Renal cortex interstitium (tissue), 15 donors: ENCODE measurements around the gene PRR33. TPM values are rescaled to one million over a fixed set of nuclear protein-coding genes. Genes with fewer than 3 reads are reported as not detected.
"Not testable (repeated sequence)": the region's sequence is repeated elsewhere in the genome, so short reads cannot be mapped to it uniquely, and the experiment has no call there.

Experiments used
- DNase-seq, 11 donors: peaks; one replicate each; pipeline ENCODE4 v3.0.0-alpha.2; 2013; ENCODE audit warnings: low read depth in 9 of 11, low spot score in 4 of 11; ENCODE audit errors: extremely low read depth in 1 of 11
- long read RNA-seq, 16 experiments: transcript quantifications; one replicate each; lab custom pipeline, GENCODE V29; 2026
- polyA plus RNA-seq, 3 donors: library from polyadenylated mRNA; unstranded; fragments of 120-200 nt; gene quantifications; one replicate each; pipeline ENCODE4 v1.2.1, GENCODE V29; 2013; ENCODE audit not compliant: insufficient read length in 3 of 3

PRR33 gene
- under 1 TPM in 2 of 3 donors, not detected in 1; 0.29 to 0.32 TPM for polyA plus RNA-seq
- long read RNA-seq, donor 1, partial matches to known transcripts, result 0 of 1 reads
- long read RNA-seq, donor 1, other reads (novel, unspliced or antisense), result 0 of 1 reads
- long read RNA-seq, donor 2, partial matches to known transcripts, result 0 of 4 reads
- long read RNA-seq, donor 2, other reads (novel, unspliced or antisense), result 0 of 4 reads
- long read RNA-seq, donor 3, partial matches to known transcripts, result 0 of 1 reads
- long read RNA-seq, donor 3, other reads (novel, unspliced or antisense), result 0 of 1 reads
- long read RNA-seq, donor 4, result 0 reads
- long read RNA-seq, donor 5, result 0 reads
- long read RNA-seq, donor 6, partial matches to known transcripts, result 0 of 3 reads
- long read RNA-seq, donor 6, other reads (novel, unspliced or antisense), result 0 of 3 reads
- long read RNA-seq, donor 7, result 0 reads
- long read RNA-seq, donor 8, partial matches to known transcripts, result 0 of 1 reads
- long read RNA-seq, donor 8, other reads (novel, unspliced or antisense), result 0 of 1 reads
- long read RNA-seq, donor 9, partial matches to known transcripts, result 0 of 1 reads
- long read RNA-seq, donor 9, other reads (novel, unspliced or antisense), result 0 of 1 reads
- long read RNA-seq, donor 10, result 0 reads
- long read RNA-seq, donor 11, partial matches to known transcripts, result 0 of 2 reads
- long read RNA-seq, donor 11, other reads (novel, unspliced or antisense), result 0 of 2 reads
- long read RNA-seq, donor 12, partial matches to known transcripts, result 0 of 1 reads
- long read RNA-seq, donor 12, other reads (novel, unspliced or antisense), result 0 of 1 reads
- long read RNA-seq, donor 13, result 0 reads
- long read RNA-seq, donor 14, partial matches to known transcripts, result 0 of 1 reads
- long read RNA-seq, donor 14, other reads (novel, unspliced or antisense), result 0 of 1 reads
- long read RNA-seq, donor 15, result 0 reads
- long read RNA-seq, donor 16, partial matches to known transcripts, result 0 of 3 reads
- long read RNA-seq, donor 16, other reads (novel, unspliced or antisense), result 0 of 3 reads

GRCh38 chr11:1891831-1892115 lies at the start of gene PRR33:
Gene PRR33, minus strand, starts transcription at chr11:1891895. Its CDS starts 1,311 bp downstream, at chr11:1890584.
- no peak for DNase-seq

DNA sequence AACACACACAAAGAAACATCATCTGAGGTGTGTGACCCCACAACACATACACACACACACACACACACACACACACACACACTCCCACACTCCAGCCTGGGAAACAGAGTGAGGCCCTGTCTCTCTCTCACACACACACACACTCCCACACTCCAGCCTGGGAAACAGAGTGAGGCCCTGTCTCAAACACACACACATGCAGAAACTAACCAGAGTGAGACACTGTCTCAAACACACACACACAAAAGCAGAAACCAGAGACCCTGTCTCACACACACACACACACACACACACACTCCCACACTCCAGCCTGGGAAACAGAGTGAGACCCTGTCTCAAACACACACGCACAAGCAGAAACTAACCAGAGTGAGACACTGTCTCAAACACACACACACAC lies 48.1 kb upstream of the PRR33 start:
- not testable (repeated sequence) for DNase-seq

DNA sequence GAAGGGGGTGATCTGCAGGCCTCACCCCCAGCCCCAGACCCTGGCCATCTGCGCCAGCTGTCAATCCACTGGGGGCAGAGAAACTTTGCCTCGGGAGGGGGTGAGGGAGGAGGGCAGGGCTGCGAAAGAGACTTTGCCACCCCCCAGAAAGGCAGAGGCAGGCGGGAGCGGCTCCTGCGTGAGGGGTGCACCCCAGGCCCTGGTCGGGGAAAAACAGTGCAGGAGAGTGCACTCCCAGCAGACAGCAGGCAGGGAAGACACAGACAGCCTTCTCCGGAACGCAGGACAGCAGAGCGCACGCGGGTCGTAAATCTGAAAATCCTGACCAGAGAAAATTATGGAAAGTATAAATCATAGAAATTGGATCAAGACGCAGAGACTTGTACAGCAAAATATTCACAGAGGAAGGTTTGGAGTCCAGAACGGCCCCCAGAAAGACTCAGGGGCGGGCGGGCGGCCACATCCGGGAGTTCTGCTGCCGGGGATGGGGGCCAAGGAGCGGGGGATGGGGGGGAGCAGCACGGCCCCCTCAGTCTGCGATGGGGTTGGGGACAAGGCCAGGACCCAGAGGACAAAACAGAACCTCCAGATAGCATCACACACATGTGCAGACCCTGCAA lies 47.4 kb upstream of the PRR33 start:
- DNase-seq, result no peak

DNA sequence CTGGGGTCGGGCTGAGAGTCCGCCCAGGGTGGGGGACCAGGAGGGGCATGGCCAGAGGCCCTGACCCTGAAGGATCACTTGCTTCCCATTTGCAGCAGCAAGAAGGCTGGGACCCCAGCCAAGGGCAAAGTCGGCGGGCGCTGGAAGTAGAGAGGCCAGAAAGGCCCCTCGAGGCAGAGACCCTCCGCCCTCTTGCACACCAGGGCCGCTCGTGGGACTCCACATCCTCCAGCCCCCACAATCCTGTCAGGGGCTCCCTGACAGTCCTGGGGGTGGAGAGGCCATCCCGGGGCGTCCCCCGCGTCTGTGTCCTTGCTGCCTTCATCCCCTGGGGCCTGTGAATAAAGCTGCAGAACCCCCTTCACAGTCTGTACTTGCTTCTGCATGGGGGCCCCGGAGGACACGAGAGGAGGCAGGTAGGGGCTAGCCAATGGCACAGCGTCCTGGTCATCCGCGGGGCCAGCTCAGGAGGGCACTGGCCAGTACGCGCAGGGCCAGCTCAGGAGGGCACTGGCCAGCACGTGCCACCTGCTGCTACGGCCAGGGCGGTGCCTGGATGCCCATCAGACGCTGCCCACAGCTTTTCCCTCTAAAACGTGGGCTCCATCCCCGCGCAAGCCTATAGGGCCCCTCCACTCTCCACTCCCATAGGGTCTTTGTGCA lies 46.8 kb upstream of the PRR33 start:
- no peak for DNase-seq

- no peak for DNase-seq
These were observed 46.1 kb upstream of the PRR33 start for GRCh38 chr11:1937616-1938342.

DNA sequence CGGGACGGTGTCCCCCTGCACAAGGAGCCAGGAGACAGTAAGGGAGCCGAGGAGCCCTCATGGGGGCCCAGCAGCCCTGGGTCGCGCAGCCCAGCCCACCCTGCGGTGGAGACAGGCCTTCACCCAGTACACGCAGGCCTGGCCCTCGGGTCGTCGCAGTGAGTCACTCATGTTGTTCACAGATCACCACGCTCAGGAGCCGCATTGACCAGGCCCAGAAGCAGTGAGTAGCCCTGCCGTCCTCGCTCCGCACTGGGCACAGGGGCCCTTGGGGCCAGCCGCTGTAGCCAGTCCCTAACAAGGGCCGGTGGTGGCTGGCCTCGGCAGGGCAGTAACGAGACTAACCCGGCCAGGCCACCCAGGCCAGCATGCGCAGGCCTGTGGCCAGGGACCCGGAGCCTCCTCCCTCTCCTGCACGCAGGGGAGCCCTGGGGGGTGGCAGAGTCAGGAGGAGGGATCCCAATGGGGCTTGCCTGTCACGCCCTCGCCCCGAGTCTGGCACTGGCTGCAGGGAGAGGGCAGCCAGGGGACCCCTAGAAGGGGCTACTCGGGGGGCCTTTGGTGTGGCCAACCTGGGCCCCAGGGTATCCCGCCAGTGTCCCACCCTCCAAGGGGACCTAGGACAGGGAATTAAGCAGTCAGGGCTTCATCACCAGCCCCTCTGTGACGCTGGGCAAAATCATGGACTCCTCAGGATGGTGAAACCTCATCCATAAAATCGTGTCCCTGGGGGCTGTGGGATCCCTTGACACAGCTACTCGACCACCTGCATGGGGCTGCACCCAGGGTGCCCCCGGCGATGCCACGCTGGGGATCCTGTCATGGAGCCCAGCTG lies 45.3 kb upstream of the PRR33 start:
- no peak for DNase-seq

DNA sequence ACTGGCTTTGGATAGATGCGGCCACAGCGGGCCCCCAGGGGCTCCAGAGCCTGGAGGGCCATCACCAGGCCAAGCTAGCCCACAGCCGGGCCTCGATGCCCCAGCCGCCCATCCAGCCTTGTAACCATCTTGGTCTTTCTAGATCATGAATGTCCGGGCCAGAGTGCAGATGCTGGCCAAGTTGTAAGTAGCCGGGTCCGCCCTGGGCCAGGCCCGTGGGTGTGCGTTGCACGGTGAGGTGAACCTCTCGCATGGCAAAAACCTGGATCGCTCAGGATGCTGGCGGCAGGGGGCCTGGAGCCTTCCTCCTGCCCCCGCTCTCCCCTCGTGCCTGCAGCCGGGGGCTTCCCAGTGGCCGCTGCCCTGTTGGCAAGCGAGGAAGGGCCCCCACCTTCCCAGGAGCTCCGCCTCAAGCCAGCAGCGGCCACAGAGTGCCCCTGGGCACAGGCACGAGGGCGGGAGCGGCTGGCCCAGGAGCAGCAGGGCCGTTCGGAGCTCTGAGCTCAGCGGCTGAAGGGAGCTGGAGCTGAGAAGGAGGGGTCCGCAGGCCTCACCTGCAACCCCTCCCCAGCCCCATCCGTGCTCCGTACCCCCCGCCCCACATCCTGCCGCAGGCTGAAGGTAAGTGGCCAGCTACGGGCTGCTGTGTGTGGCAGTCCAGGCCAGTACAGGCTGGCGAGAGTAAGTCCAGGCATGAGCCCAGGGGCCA lies 44.5 kb upstream of the PRR33 start:
- DNase-seq, result no peak

GRCh38 chr11:1935156-1936071 lies 43.7 kb upstream of the PRR33 start:
- no peak for DNase-seq

DNA sequence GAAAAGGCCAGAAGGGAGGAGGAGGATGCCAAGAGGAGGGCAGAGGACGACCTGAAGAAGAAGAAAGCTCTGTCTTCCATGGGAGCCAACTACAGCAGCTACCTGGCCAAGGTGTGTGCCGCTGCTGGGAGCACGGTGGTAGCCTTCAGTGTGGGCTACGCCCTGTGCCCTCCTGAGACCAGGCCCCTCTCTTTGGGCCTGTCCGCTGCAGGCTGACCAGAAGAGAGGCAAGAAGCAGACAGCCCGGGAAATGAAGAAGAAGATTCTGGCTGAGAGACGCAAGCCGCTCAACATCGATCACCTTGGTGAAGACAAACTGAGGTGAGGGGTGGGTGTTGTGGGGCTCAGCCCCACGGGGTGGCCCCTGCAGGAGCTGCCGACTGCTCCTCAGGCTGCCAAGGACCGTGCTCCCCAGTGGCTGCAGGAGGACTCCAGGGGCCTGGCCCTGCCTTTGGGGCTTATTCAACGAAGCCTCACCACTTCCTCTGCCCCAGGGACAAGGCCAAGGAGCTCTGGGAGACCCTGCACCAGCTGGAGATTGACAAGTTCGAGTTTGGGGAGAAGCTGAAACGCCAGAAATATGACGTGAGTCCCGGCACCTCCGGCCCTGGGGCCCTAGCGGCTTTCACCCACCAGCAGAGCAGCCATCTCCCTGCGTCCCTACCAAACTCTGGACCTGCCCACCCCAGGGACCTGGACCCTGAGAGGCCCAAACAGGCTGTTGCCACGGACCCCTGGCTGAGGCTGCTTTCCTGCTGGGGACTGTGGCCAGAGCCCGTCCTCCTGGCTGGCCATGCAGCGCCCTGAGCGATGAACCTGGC lies 42.9 kb upstream of the PRR33 start:
- no peak for DNase-seq

GRCh38 chr11:1933416-1934334 lies 42.0 kb upstream of the PRR33 start:
- no peak for DNase-seq

- DNase-seq, result no peak
These were observed 41.0 kb upstream of the PRR33 start for GRCh38 chr11:1932681-1933080.

DNA sequence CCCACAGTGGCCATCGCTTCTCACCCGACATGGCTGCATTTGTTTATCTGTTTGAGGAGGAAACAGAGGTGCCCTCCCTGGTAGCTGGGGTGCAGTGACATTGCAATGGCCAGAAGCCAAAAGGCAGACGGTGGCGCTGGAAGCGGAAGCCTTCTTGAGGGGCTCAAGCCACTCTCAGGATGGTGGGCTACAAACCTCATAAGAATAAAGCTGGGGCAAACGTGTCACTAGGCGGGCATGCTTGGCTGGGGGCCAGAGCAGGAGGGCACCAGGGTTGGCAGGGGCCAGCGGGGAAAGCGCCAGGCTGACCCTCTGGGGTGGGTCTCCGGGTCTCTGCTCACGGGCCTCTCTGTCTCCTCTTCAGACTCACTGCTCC lies 40.4 kb upstream of the PRR33 start:
- no peak for DNase-seq

GRCh38 chr11:1931341-1932104 lies 39.8 kb upstream of the PRR33 start:
- DNase-seq, result no peak

DNA sequence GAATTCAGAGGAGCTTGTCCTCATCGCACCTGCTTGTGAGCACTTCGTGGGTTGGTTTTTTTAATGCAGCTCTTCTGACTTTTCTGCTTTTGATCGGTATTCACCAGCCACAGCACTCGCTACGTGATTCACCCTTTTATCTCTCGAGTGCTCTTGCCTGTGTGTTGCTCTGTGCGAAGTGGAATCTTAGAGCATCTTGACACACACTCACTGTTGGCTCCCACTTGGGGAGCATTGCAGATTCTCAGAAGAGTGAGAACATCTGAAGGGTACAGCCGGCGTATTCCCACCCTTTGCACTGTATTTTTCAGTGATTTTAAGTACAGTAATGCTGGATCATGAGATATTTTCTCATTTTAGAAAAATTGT lies 38.8 kb upstream of the PRR33 start:
- no peak for DNase-seq
